WTC11 (cell line): ENCODE results near the gene EVL. TPM values are rescaled to one million over a fixed set of nuclear protein-coding genes. Genes with fewer than 3 reads are reported as not detected.

ENCODE experiments used
- ATAC-seq: fragments of 200-7000 bp; cut with Tn5 transposase; 2 replicates; pipeline ENCODE4 v1.10.0; 2021; ENCODE audit warnings: mild to moderate bottlenecking, moderate library complexity
- CTCF ChIA-PET: fragments of 300-600 bp; sonication (Branson Sonifier 250); formaldehyde crosslinking; loops from one replicate; lab custom pipeline; 2021; ENCODE audit warnings: antibody characterized with exemption; lab: Charles Lee
- POLR2A ChIA-PET: fragments of 350-600 bp; sonication (Branson Sonifier 250); formaldehyde crosslinking; loops from one replicate; lab custom pipeline; 2021; ENCODE audit warnings: antibody characterized with exemption; lab: Charles Lee
- DNase-seq: peaks from one replicate; pipeline ENCODE4 v3.0.0; 2021; ENCODE audit warnings: low spot score
- H3K27ac Mint-ChIP-seq: 2 replicates; pipeline ENCODE4 v1.8.0; 2021; ENCODE audit warnings: mixed read lengths
- H3K27me3 Mint-ChIP-seq: 2 replicates; pipeline ENCODE4 v1.8.0; 2021; ENCODE audit warnings: low read depth, mild to moderate bottlenecking, moderate library complexity, mixed read lengths
- H3K36me3 Mint-ChIP-seq: 2 replicates; pipeline ENCODE4 v1.8.0; 2021; ENCODE audit warnings: mixed read lengths
- H3K4me1 Mint-ChIP-seq: 2 replicates; pipeline ENCODE4 v1.8.0; 2022; ENCODE audit warnings: mixed read lengths
- H3K4me3 Mint-ChIP-seq: 2 replicates; pipeline ENCODE4 v1.8.0; 2021; ENCODE audit warnings: mild to moderate bottlenecking, moderate library complexity, mixed read lengths
- H3K9me3 Mint-ChIP-seq: 2 replicates; pipeline ENCODE4 v1.8.0; 2021; ENCODE audit warnings: mixed read lengths
- AFF4 ChIP-seq: sonication (generic); formaldehyde crosslinking; IDR thresholded peaks from 2 replicates; pipeline ENCODE4 v1.8.1; 2023; ENCODE audit warnings: mild to moderate bottlenecking, missing genetic modification reagents, borderline replicate concordance
- ERG ChIP-seq: fragments of 250-450 bp; sonication (Bioruptor Pico); IDR thresholded peaks from 2 replicates; pipeline ENCODE4 v1.8.0; 2021; ENCODE audit warnings: mild to moderate bottlenecking
- NFE2L1 ChIP-seq: sonication (generic); formaldehyde crosslinking; IDR thresholded peaks from 2 replicates; pipeline ENCODE4 v1.8.1; 2023; ENCODE audit warnings: missing genetic modification reagents
- RELA ChIP-seq: sonication (generic); formaldehyde crosslinking; IDR thresholded peaks from 2 replicates; pipeline ENCODE4 v1.8.1; 2022; ENCODE audit warnings: missing genetic modification reagents, mild to moderate bottlenecking, borderline replicate concordance
- TP53 ChIP-seq: sonication (generic); formaldehyde crosslinking; IDR thresholded peaks from 2 replicates; pipeline ENCODE4 v1.8.1; 2023; ENCODE audit warnings: mild to moderate bottlenecking, missing genetic modification reagents
- ZNF232 ChIP-seq: sonication (generic); formaldehyde crosslinking; IDR thresholded peaks from 2 replicates; pipeline ENCODE4 v1.8.0; 2022; ENCODE audit warnings: mild to moderate bottlenecking, missing genetic modification reagents
- ZNF532 ChIP-seq: fragments of 250-450 bp; sonication (Bioruptor Pico); IDR thresholded peaks from 2 replicates; pipeline ENCODE4 v1.9.0; 2021; ENCODE audit warnings: mild to moderate bottlenecking, borderline replicate concordance
- total RNA-seq: library from RNA; stranded (reverse); gene quantifications from 3 replicates; pipeline ENCODE4 v1.2.3, GENCODE V29; 2021

EVL gene
- total RNA-seq, 1 experiment from 2014 or later = 60.8 TPM

DNA sequence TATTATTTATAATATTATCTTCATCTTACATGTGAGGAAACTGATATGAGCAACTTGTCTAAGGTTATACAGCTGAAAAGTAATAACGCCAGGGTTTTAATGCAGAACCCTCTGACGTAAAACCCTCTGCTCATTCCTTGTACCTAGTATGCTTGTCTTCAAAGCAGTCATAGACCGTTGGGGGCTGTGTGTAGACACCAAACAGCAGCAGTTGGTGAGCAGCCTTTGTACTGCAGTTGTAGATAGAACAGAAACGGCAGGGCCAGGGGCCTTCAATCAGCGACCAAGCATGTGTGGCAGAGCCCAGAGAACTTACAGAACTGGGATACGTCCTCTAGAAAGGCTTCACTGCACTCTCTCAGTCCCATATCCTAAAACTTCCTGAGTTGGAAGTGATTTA lies 28.1 kb downstream of the EVL start:
- ChIA-PET POLR2A (no interaction called here), CTCF (interaction anchor here (0.6 kb wide), 1 partner anchor 43 kb away, joined by 3 read pairs; no protein-coding TSS in a partner anchor)
- ATAC-seq (no peak), DNase-seq (no peak)
- TF ChIP-seq ZNF232 (CRISPR knock-in tag) (no peak), NFE2L1 (CRISPR knock-in tag) (no peak)
- Mint-ChIP-seq H3K4me3 (no peak overlapping the region), H3K9me3 (no peaks in the 10 kb centered on the region), H3K4me1 (no peaks in the 10 kb centered on the region), H3K27me3 (no peaks in the 10 kb centered on the region), H3K36me3 (no peaks in the 10 kb centered on the region), H3K27ac (no peak overlapping the region; the same call in 1 of the 2 replicates)

- H3K4me3 Mint-ChIP-seq = no peak overlapping the region
- no peak for DNase-seq
- H3K27ac Mint-ChIP-seq = no peak overlapping the region
- no peak for TF ChIP-seq RELA (CRISPR knock-in tag)
- TF ChIP-seq TP53 (CRISPR knock-in tag) = no peak
- no peak for TF ChIP-seq ZNF532 (CRISPR knock-in tag)
- TF ChIP-seq, all 79 proteins: peak for 0
- Mint-ChIP-seq H3K4me1 (no peaks in the 10 kb centered on the region), H3K9me3 (no peaks in the 10 kb centered on the region), H3K36me3 (no peaks in the 10 kb centered on the region), H3K27me3 (no peaks in the 10 kb centered on the region)
- POLR2A ChIA-PET = no interaction called here
- CTCF ChIA-PET = interaction anchor here (0.6 to 1.2 kb wide), 2 partner anchors 12 to 149 kb away, joined by 4 to 7 read pairs; no protein-coding TSS in a partner anchor
- ATAC-seq = no peak
Observed at GRCh38 chr14:100096656-100097055, 31.4 kb downstream of the EVL start.

DNA sequence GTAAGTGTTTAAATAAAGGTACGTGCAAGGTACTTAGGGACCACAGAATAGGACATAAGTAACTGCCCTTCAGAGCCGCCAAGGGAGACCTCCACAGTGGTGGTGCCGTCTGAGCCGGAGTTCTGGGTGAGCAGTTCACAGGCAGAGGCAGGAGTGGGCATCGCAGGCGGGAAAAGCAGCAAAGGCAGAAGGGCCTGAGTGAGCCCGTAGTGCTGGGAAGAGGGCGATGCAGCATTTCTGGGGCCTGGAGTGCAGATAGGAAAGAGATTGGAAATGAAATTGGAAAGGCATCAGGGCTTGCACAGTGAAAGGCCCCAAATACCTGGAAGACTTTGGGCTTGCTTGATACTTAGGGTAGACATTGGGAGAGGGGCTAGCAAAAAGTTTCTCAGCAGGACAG lies 32.9 kb downstream of the EVL start:
- no peak overlapping the region for H3K4me3 Mint-ChIP-seq
- POLR2A ChIA-PET = no interaction called here
- H3K27ac Mint-ChIP-seq = no peak overlapping the region

More for the DNA sequence above, 32.9 kb downstream of the EVL start:
- Mint-ChIP-seq H3K36me3 (no peaks in the 10 kb centered on the region), H3K9me3 (no peaks in the 10 kb centered on the region), H3K27me3 (no peaks in the 10 kb centered on the region), H3K4me1 (peaks cover 6% of the 10 kb centered on the region)
- ATAC-seq (no peak), DNase-seq (no peak)
- TF ChIP-seq AFF4 (CRISPR knock-in tag) (no peak), ERG (CRISPR knock-in tag) (no peak)
- CTCF ChIA-PET = no interaction called here
